HCT116 (cell line): ENCODE data around the gene CDC42EP4.

Experiments
- POLR2AphosphoS5 ChIP-seq: IDR thresholded peaks from 2 replicates; pipeline ENCODE4 v1.6.1; 2011; ENCODE audit warnings: mild to moderate bottlenecking, low read depth, low read length, moderate library complexity
- SRF ChIP-seq: IDR thresholded peaks from 2 replicates; pipeline ENCODE4 v1.6.1; 2012; ENCODE audit warnings: low read depth
- TF ChIP-seq, protein P1 (sequence below), 3 experiments: fragments of 200-600 bp in 1 of 3; sonication (generic) in 1 of 3; IDR thresholded peaks in 2 of 3; conservative IDR thresholded peaks in 1 of 3; 2 replicates each; pipeline ENCODE4 v1.5.1; 2012 to 2017; ENCODE audit warnings: low read depth in 2 of 3, low read length in 2 of 3, antibody characterized with exemption in 1 of 3, borderline replicate concordance in 1 of 3, control low read depth in 1 of 3, mild to moderate bottlenecking in 1 of 3, mixed read lengths in 1 of 3, mixed run types in 1 of 3, moderate library complexity in 1 of 3; ENCODE audit not compliant: insufficient read depth in 1 of 3
- TF ChIP-seq, protein P2 (sequence below): IDR thresholded peaks from 2 replicates; pipeline ENCODE4 v1.6.1; 2012; ENCODE audit warnings: low read depth

DNA sequence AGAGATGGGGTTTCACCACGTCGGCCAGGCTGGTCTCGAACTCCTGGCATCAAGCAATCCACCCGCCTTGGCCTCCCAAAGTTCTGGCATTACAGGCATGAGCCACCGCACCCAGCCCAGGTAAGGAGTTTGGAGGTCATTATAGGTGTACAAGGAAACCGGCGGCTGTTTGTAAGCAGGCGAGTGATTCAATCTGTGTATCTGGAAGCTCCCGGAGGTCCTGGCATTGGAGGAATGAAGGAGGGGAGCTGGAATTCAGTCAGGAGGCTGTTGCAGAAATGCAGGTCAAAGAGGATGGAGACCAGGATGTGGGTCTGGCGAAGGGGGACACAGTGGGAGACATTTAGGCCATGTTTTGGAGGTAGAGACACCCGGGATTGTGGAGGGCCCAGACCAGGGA lies 18.8 kb downstream of the CDC42EP4 start:
- TF ChIP-seq SRF (no peak), POLR2AphosphoS5 (no peak)
- TF ChIP-seq, protein P1, sequence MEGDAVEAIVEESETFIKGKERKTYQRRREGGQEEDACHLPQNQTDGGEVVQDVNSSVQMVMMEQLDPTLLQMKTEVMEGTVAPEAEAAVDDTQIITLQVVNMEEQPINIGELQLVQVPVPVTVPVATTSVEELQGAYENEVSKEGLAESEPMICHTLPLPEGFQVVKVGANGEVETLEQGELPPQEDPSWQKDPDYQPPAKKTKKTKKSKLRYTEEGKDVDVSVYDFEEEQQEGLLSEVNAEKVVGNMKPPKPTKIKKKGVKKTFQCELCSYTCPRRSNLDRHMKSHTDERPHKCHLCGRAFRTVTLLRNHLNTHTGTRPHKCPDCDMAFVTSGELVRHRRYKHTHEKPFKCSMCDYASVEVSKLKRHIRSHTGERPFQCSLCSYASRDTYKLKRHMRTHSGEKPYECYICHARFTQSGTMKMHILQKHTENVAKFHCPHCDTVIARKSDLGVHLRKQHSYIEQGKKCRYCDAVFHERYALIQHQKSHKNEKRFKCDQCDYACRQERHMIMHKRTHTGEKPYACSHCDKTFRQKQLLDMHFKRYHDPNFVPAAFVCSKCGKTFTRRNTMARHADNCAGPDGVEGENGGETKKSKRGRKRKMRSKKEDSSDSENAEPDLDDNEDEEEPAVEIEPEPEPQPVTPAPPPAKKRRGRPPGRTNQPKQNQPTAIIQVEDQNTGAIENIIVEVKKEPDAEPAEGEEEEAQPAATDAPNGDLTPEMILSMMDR (IDR thresholded peaks at IDR 0.05 in 2 of 3, conservative IDR thresholded peaks at IDR 0.05 in 1 of 3; ENCODE audit: borderline replicate concordance in 1 of 3, insufficient read depth in 1 of 3, low read depth in 2 of 3, low read length in 2 of 3): no peak
- TF ChIP-seq, protein P2, sequence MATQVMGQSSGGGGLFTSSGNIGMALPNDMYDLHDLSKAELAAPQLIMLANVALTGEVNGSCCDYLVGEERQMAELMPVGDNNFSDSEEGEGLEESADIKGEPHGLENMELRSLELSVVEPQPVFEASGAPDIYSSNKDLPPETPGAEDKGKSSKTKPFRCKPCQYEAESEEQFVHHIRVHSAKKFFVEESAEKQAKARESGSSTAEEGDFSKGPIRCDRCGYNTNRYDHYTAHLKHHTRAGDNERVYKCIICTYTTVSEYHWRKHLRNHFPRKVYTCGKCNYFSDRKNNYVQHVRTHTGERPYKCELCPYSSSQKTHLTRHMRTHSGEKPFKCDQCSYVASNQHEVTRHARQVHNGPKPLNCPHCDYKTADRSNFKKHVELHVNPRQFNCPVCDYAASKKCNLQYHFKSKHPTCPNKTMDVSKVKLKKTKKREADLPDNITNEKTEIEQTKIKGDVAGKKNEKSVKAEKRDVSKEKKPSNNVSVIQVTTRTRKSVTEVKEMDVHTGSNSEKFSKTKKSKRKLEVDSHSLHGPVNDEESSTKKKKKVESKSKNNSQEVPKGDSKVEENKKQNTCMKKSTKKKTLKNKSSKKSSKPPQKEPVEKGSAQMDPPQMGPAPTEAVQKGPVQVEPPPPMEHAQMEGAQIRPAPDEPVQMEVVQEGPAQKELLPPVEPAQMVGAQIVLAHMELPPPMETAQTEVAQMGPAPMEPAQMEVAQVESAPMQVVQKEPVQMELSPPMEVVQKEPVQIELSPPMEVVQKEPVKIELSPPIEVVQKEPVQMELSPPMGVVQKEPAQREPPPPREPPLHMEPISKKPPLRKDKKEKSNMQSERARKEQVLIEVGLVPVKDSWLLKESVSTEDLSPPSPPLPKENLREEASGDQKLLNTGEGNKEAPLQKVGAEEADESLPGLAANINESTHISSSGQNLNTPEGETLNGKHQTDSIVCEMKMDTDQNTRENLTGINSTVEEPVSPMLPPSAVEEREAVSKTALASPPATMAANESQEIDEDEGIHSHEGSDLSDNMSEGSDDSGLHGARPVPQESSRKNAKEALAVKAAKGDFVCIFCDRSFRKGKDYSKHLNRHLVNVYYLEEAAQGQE: no peak
